HG03439 (cell line): ENCODE results near the gene TXNRD1.
A peak's percentile ranks its signal among the peaks of the same experiment; 100 is the strongest.
"Not testable (repeated sequence)": the region's sequence is repeated elsewhere in the genome, so short reads cannot be mapped to it uniquely, and the experiment has no call there.

Source experiments
- ATAC-seq: cut with Tn5 transposase; IDR thresholded peaks from one replicate; pipeline ENCODE4 v1.9.1; 2021; ENCODE audit warnings: mild to moderate bottlenecking, moderate library complexity; ENCODE audit not compliant: unreplicated experiment

The TXNRD1 gene

DNA sequence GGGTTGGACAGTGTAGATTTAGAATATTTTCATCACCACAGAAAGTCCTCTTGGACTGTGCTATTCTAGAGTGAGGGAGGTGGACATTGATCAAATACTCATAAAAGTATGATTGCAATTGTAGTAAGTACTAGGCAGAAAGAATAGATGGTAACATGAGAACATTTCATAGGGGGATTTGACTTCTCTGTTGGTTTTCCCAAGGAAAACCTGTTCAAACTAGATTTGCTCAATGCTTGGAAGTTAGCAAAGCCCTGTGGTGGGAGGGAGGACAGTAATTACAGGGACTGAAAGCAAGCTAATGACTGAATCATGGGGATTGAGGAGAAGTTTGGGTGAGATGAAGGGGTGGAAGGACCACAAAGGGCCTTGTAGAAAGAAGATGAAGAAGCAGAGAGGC lies 63.6 kb downstream of the TXNRD1 start:
- no peak for ATAC-seq

DNA sequence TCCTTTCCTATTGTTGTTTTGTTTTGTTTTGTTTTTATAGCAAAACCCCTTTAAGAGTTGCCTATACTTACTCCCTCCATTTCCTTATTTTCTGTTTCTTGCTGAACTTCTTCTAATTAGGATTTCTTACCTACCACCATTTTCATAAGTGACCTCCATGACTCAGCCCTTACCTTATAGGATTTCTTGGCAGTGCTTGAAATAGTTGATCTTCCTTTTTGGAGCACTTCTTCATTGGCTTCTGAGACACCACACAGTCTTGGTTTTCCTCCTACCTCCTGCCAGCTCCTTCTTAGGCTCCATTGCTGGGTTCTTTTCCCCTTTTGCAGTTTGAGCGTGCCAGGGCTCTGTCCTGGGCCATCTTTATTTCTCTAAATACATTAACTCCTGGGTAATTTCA lies 64.5 kb downstream of the TXNRD1 start:
- no peak for ATAC-seq

DNA sequence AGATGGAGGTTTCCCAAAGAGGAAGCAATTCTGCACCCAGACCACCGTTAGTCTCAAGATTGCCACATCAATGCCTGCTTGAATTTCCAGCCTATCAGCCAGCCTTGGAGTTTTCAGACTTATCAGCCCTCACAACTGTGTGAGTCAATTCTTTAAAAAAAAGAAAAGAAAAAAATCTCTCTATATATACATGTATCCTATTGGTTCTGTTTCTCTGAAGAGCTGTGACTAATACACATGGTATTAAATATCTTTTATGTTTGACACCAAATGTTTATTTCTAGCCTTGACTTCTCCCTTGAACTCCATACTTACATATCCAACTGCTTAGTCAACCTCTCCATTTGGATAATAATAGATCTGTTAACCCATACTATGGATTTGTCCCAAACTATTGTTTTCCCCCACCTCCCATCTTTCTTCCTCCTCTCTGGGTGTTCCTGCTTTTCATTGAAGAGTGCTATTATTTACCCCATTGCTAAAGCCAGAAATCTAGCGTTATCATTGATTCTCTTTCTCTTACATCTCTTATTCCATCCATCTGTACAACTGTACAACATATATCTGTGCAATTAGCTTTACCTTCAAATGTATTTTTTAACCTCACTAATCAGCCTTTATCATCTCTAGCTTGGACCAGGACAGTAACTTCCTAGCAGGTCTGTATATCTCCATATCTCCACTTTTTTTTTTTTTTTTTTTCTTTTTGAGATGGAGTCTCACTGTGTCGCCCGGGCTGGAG lies 65.3 kb downstream of the TXNRD1 start:
- no peak for ATAC-seq

DNA sequence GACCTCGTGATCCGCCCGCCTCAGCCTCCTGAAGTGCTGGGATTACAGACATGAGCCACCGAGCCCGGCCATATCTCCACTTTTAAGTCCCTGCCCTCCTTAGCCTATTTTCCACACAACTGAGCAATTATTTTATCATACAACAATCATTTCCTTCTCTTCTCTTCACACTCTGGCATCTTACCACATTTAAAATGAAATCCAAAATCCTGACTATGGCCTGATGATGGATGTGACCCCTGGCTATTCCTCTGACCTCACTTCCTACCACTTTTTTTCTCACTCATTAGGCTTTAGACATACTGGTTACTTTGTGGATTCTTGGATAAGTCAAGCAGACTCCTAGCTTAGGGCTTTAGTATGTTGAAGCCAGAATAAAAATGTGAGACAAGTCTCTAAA lies 66.1 kb downstream of the TXNRD1 start:
- ATAC-seq = no peak

DNA sequence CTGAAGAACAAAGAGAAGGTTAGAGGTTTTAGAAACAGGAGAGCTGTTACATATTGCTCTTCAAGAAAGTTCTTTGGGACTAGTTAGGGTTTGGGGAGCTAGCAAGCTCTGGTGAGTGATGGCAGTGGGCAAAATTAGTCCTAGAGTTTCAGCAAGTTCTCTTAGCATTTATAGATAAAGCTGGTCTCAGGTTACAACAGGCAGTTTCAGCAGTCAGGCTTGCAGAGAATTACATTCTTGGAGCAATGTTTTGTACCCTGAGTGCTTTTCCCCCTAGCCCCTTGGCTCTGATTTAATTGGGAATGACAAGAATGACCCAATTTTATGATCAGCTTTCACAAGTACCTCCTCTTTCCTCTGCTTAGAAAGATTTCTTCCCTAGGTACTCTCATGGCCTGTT lies 66.5 kb downstream of the TXNRD1 start:
- ATAC-seq = no peak

DNA sequence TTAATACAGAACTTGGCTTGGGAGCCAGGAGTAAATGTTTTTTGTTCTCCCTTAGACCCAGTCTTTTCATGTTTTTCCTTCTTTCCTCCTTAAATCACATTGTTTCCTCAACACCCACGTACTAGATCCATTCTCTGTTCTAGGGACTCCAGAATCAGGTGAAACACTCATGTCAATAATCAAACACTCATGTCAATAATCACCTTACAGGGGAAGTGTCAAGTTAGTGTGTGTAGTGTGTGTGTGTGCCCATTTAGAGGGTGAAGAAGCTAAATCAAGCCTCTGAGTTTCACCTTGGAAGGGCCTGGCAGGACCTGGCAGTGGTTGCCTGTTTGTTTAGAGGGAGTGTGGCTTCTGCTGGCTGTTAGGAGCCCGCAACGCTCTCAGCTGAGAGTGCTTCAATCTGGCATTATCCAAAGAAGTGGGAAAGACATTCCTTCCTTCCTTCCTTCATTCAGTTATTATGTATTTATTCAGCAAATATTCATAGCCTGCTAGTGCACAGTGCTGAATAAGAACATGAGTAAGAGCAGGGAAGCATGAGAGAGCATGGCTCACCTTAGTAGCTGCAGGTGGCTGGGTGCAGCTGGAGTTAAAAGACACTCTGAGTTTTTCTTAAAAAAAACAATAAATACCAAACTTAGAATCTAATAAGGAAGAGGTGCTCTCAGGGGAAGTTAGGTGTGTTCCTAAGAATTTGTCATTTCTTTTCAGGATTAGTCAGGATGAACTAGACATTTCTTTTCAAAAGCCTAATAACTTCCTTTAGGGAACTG lies 70.3 kb downstream of the TXNRD1 start:
- no peak for ATAC-seq

DNA sequence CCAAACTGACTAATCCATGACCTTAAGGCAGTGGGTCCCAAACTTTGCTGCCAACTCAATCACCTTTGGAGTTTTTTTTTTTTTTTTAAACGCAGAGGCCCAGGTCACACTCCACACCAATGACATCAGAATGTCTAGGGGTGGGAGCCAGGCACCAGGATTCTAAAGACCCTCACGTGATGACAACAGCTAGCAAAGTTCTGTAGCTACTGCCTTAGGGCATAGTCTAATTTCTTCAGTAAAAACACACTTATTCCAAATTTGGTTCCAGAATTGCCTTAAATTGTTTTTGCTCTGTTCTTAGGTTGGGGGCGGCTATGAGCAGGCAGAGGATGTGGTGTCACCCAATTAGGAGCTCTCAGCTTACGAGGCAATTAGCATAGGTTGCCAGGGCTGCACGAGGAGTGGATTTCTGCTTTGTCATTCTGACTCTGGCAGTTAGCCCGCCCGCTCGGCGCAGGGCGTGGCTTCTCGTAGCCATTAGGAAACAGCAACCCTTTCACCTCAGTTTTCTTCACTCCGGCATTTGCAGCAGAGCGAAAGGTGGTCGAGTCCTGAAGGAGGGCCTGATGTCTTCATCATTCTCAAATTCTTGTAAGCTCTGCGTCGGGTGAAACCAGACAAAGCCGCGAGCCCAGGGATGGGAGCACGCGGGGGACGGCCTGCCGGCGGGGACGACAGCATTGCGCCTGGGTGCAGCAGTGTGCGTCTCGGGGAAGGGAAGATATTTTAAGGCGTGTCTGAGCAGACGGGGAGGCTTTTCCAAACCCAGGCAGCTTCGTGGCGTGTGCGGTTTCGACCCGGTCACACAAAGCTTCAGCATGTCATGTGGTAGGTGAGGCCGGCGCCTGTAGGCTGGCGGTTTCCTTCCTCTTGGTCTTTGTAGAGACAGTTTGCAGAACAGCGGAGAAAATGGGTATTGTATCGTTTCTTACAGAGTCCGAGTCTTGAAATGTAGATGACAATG lies 71.2 kb downstream of the TXNRD1 start:
- peak; percentile 90 for ATAC-seq

DNA sequence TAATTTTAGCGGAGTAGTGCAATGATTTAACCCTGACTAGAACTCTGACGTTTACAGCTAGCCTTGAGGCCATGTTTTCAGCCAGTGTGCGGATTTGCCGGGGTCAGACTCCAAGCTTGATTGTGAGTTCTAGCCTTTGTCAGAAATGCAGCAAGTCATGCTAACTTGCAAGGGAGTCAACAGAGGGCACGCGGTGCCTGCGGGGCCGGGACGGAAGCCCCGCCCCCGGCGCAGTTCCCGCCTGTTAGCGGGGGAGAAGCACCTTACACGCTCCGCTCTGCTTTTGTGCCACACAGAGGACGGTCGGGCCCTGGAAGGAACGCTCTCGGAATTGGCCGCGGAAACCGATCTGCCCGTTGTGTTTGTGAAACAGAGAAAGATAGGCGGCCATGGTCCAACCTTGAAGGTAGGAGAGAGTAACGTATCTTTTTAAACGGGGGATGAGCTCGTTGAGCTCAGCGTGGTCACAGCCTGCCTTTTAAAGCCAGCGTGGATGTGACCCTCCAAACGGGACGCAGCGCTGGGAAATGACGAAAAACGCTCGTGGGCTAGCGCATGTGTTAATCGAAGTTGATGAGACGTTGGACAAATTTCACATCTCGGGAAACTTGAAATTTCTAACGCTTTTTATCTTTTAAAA lies 73.2 kb downstream of the TXNRD1 start:
- ATAC-seq = peak; percentile 46

DNA sequence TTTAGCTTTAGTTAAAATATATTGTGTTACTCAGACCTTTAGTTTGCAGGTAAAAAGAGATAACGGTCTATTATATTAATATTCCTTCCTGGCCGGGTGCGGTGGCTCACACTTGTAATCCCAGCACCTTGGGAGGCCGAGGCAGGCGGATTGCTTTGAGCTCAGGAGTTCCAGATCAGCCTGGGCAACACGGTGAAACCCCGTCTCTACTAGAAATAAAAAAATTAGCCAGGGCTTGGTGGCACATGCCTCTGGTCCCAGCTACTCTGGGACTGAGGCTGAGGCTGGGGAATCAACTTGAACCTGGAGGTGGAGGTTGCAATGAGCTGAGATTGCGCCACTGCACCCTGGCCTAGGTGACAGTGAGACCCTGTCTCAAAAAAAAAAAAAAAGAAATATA lies 74.7 kb downstream of the TXNRD1 start:
- ATAC-seq = no peak

DNA sequence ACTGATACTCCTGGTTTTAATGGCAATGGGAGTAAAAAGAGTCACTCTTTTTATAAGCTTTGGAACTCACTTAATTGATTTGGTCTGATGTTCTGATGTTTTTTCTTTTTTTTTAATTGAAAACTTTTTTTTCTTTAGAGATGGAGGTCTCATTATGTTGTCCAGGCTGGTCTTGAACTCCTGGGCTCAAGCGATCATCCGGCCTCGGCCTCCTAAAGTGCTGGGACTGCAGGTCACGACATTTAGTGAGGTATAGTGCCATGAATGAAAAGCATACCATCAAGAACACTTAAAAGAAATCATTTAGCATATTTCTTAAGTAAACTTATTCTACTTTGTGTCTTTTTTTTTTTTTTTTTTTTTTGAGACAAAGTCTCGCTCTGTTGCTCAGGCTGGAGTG lies 75.3 kb downstream of the TXNRD1 start:
- ATAC-seq = no peak

DNA sequence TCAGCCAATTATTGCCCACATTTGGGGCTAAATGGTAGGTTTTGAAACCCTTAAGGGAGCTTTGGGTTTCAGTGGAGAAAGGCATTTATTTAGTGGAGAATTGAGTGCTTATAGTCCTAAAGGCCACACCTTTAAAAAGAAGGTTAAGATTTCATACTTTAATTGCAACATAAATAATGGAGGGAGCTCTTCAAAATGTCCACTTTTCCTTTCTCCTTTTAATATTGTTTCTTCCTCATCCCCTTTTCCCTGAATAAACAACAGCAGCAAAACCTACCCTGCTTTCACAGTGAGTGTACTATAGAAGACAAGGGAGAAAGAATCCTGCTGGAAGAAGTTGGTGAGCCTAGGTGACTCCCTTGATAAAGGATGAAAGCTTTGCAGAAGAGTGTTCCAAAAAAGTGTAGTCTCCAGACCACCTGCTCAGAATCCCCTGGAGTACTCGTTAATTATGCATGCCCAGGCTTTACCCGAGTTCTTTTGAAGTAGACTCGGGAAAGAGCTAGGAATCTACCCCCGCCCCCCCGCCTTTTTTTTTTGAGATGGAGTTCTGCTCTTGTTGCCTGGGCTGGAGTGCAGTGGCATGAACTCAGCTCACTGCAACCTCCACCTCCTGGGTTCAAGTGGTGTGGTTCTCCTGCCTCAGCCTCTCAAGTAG lies 76.4 kb downstream of the TXNRD1 start:
- no peak for ATAC-seq

DNA sequence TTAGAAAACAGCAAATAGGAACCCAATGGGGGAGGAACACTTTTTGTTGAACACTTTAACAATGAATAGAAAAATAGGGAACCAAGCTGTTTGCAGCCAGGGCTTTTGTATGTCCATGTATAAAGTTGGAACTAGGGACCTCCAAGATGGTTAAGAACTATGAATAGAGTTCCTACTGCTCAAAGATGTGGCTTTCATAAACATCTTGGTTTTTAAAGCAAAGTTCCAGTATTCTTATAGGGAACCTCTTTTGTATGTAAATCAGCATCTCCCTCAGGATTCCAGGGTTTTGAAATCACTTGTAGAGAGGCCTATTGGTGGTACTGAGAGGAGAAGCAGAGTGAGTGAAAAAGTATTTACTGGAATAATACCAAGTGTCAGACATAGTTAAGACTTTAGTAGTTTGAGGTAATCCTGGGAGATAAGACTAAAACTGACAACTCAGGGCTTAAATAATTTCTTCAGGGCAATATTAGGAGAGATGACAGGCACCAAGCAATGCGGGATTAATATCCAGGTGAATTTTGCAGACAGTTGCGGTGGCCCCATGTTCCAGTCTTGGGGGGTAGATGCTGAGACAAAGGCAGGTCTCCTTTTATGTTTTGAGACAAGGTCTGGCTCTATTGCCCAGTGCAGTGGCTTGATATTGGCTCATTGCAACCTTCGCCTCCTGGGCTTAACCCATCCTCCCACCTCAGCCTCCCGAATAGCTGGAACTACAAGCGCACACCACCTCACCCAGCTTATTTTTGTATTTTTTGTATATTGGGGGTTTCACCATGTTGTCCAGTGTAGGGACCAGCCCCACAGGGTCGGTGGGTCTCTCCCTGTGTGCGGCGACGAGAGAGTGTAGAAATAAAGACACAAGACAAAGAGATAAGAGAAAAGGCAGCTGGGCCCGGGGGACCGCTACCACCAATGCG lies 77.6 kb downstream of the TXNRD1 start:
- ATAC-seq = no peak

DNA sequence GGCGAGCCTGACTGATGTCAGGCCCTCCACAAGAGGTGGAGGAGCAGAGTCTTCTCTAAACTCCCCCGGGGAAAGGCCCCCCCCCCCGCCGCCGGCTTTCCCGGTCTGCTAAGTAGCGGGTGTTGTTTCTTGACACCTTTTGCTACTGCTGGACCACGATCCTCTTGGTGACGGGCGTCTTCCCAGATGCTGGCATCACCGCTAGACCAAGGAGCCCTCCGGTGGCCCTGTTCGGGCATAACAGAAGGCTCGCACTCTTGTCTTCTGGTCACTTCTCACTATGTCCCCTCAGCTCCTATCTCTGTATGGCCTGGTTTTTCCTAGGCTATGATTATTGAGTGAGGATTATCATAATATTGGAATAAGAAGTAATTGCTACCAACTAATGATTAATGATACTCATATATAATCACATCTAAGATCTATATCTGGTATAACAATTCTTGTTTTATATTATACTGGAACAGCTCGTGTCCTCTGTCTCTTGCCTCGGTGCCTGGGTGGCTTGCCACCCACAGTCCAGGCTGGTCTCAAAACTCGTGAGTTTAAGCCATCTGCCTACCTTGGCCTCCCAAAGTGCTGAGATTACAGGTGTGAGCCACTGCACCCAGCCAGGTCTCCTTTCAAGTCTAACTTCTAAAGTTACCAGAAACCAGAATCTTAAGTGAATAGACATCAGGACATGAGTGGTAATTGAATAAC lies 78.7 kb downstream of the TXNRD1 start:
- ATAC-seq = not testable (repeated sequence)

DNA sequence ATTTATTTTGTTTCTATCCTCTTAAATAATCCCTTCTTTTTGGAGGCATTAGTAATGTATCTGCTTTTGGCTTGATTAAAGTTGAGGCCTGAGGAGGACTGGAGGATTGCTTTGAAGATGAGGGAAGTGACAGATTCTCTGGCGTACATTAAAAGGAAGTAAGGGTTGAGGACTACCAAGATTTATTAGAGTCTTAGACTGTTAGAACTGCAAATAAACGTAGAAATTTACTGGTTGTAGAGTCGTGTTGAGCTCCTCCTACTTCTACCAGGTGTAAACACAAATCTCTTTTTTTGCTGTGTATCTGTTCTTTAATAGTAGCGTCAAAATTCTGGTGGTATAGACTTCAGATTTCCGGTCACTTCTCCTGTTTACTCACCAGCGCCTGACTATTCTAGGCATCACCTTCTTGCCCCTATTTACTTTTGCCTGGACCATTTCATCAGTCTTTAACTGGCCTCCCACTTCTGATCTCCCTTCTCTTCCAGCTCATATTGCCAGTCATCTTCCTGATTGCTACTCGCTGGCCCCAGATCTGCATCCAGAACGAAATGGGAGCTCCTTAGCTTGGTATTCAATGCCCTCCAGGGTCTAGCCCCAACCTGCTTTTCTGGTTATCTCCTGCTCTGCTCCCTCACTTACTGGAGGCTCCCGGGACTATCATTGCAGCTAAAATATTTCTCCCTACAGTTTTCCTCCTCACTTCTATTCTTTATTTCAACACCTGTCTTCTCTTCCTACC lies 79.5 kb downstream of the TXNRD1 start:
- no peak for ATAC-seq

DNA sequence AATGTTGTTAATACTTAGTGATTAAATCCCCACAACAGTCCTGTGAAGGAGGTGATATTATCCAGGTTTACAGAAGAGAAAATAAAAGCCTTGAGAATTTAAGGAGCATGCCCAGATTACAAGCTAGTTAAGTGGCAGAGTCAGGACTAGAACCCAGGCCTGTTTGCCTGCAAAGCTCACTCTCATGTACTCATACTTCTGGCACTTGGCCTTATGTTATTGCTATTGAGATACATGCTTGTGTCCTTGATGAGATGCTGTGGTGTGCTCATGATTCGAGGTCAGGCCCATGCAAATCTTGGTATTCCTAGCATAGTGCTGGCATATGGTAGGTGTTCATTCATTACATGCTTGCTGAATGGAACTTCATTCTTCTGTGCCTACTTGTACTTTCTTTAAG lies 80.4 kb downstream of the TXNRD1 start:
- no peak for ATAC-seq

DNA sequence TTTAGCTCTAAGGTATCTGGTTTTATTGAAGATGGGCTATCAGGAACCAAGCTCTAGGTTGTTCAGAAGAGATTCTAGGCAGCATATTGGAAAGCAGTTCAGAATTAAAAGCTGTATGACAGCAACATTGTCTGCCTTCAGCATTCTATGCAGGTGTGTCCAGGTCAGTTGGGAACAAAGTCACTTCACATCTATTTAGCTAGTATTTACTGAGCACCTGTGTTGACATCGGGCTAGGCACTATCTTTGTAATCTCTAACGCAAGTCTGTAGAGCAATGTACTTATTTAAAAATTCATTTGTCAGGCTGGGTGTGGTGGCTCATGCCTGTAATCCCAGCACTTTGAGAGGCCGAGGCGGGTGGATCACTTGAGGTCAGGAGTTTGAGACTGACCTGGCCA lies 81.1 kb downstream of the TXNRD1 start:
- no peak for ATAC-seq

DNA sequence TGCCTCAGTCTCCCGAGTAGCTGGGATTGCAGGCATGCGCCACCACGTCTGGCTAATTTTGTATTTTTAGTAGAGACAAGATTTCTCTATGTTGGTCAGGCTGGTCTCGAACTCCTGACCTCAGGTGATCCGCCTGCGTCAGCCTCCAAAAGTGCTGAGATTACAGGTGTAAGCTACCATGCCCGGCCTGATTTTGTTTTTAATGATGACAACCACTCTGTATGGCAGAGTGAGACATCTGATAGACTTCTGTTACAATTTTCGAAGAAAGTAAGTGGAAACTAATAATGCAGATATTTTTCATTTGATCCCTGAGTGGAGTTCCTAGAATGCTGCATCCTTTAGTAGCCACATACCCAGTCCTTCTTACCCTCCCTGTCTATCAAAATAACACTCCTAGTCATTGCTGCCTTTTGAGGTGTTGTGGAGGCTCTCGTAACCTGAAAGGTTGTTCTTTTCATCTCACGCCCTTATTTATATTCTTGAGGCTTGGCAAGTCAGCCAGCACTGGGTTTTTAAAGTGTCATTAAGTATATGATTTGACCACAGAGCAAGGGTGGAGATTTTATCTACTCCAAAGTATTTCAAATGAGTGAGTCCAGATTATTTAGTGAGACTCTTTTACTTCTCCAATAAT lies 82.0 kb downstream of the TXNRD1 start:
- ATAC-seq = no peak
